Right lung (tissue), 10 donors: Measurements from ENCODE around the gene RFTN2. TPM values are rescaled to one million over a fixed set of nuclear protein-coding genes. Genes with fewer than 3 reads are reported as not detected.
"Not testable (repeated sequence)": the region's sequence is repeated elsewhere in the genome, so short reads cannot be mapped to it uniquely, and the experiment has no call there.

Experiments used
- DNase-seq, 2 donors: peaks; one replicate each; pipeline ENCODE4 v3.0.0-alpha.2; 2013
- long read RNA-seq, 8 donors: transcript quantifications; one replicate each; lab custom pipeline, GENCODE V29; 2026
- polyA plus RNA-seq, 5 donors: library from polyadenylated mRNA; unstranded; fragments of 120-200 nt; gene quantifications; one replicate each; pipeline versions ENCODE4 v1.2.1 to v1.2.3, GENCODE V29; 2013; ENCODE audit warnings: inconsistent platforms in 1 of 5, low replicate concordance in 1 of 5; ENCODE audit not compliant: insufficient read length in 5 of 5, insufficient read depth in 1 of 5

Gene RFTN2, protein sequence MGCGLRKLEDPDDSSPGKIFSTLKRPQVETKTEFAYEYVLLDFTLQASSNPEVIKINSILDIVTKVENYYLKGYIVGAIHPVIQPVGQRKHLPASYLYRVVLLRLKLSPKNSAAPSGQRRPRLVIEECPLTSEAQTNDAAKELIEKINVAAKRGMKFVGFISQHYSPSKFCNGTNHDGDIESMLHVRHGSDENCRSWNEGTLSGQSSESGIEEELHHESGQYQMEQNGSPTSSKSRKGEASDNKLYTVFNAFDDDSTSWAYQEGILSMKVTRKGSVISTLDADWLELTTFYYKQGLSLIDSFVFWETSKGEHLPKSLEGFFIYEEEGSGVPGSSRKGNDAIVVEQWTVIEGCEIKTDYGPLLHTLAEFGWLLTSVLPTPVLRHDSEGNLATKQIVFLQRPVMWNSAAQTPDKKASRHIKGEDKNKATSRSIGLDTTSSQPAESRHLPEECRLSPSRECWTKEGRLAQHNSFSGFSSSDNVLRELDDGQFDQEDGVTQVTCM
- 10 to 100 TPM; 17.7 to 35.5 (median 21.3) TPM for polyA plus RNA-seq
- long read RNA-seq, donor 1, full-length matches to known transcripts = 9 of 9 reads
- long read RNA-seq, donor 1, partial matches to known transcripts = 0 of 9 reads
- long read RNA-seq, donor 1, other reads (novel, unspliced or antisense) = 0 of 9 reads
- long read RNA-seq, donor 2, full-length matches to known transcripts = 4 of 10 reads
- long read RNA-seq, donor 2, partial matches to known transcripts = 6 of 10 reads
- long read RNA-seq, donor 2, other reads (novel, unspliced or antisense) = 0 of 10 reads
- long read RNA-seq, donor 3, full-length matches to known transcripts = 6 of 6 reads
- long read RNA-seq, donor 3, partial matches to known transcripts = 0 of 6 reads
- long read RNA-seq, donor 3, other reads (novel, unspliced or antisense) = 0 of 6 reads
- long read RNA-seq, donor 4, full-length matches to known transcripts = 6 of 12 reads
- long read RNA-seq, donor 4, partial matches to known transcripts = 6 of 12 reads
- long read RNA-seq, donor 4, other reads (novel, unspliced or antisense) = 0 of 12 reads
- long read RNA-seq, donor 5, full-length matches to known transcripts = 4 of 23 reads
- long read RNA-seq, donor 5, partial matches to known transcripts = 19 of 23 reads
- long read RNA-seq, donor 5, other reads (novel, unspliced or antisense) = 0 of 23 reads
- long read RNA-seq, donor 6, full-length matches to known transcripts = 3 of 10 reads
- long read RNA-seq, donor 6, partial matches to known transcripts = 7 of 10 reads
- long read RNA-seq, donor 6, other reads (novel, unspliced or antisense) = 0 of 10 reads
- long read RNA-seq, donor 7, full-length matches to known transcripts = 6 of 20 reads
- long read RNA-seq, donor 7, partial matches to known transcripts = 14 of 20 reads
- long read RNA-seq, donor 7, other reads (novel, unspliced or antisense) = 0 of 20 reads
- long read RNA-seq, donor 8, full-length matches to known transcripts = 5 of 5 reads
- long read RNA-seq, donor 8, partial matches to known transcripts = 0 of 5 reads
- long read RNA-seq, donor 8, other reads (novel, unspliced or antisense) = 0 of 5 reads

- peak in 1 of 2 donors; percentile 55 for DNase-seq
Measured at GRCh38 chr2:197675246-197675645, at the start of gene RFTN2. RFTN2 (minus strand) TSS chr2:197675587; CDS start chr2:197675458, 129 bp downstream.

DNA sequence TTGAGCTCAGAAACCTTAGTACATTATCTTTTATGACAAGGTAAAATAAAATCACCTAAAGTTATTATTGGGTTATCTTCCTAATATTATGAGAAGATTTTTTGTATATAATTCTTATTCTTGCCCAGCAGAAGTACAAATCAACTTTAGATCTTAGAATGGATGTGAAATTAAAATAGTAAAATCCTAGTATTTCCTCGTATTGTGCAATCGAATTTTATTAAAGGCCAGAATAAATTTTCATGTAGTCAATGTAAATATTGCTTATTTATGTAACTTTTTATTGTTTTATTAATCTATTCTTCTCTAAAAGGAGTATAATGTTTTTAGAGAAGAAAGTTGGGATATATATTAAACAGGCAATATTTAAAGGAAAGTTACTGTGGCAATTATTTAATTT is 42.5 kb upstream of the RFTN2 start:
- no peak for DNase-seq

- DNase-seq = no peak
Measured at GRCh38 chr2:197713271-197713670, 37.9 kb upstream of the RFTN2 start.

DNA sequence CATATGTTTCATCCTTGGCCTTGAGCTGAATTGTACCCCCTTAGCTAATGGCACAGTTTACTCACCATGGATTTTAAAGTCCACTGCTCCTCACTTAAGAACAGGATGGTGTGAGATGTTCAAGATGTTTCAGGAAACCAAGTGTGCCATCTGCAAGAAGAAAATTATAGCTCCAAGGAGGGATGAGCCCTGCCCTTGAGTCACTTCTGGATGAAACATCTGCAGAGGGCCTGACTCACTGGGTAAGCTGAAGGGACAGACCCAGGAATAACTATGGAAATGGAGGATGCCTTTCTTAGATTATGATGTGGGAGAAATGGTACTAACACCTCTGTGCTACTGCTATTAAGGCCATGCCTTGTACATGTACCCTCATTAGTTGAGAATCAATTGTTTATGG is 36.2 kb upstream of the RFTN2 start:
- DNase-seq = no peak

- DNase-seq = no peak
Measured at GRCh38 chr2:197710424-197711042, 35.1 kb upstream of the RFTN2 start.

DNA sequence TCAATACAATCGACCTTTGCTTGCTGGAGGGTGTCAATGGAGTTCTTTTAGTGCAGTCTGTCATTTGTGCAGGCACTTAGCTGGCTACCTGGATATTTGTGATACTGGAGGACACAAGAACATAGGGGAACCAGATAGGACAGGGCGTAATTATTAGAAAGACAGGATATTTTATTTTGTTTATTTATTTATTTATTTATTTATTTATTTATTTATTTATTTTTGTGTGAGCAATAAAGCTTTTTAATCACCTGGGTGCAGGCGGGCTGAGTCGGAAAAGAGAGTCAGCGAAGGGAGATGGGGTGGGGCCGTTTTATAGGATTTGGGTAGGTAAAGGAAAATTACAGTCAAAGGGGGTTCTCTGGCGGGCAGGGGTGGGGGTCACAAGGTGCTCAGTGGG is 33.8 kb upstream of the RFTN2 start:
- not testable (repeated sequence) for DNase-seq

- no peak for DNase-seq
Measured at GRCh38 chr2:197708331-197708730, 32.9 kb upstream of the RFTN2 start.

- DNase-seq = peak in 1 of 2 donors; percentile 24
Measured at GRCh38 chr2:197707316-197708213, 32.2 kb upstream of the RFTN2 start.

GRCh38 chr2:197706839-197707207 is 31.4 kb upstream of the RFTN2 start:
- DNase-seq = no peak

DNA sequence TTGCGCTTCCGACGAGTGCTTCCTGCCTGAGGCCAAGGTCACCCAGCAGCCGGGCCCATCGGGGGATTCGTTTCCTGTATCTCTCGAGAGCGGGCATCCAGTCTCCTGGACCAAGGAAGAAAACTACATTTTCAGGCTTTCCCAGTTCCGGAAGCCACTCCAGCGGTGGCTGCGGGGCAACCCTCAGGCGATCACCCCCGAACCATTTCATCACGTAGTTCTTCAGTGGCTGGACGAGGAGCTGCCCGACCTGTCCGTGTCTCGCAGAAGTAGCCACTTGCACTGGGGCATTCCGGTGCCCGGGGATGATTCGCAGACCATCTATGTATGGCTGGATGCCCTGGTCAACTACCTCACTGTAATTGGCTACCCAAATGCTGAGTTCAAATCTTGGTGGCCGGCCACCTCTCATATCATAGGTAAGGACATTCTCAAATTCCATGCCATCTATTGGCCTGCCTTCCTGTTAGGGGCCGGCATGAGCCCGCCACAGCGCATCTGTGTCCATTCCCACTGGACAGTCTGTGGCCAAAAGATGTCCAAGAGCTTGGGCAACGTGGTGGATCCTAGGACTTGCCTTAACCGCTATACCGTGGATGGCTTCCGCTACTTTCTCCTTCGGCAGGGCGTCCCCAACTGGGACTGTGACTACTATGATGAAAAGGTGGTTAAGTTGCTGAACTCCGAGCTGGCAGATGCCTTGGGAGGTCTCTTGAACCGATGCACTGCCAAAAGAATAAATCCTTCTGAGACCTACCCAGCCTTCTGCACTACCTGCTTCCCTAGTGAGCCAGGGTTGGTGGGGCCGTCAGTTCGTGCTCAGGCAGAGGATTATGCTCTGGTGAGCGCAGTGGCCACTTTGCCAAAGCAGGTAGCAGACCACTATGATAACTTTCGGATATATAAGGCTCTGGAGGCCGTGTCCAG is 30.8 kb upstream of the RFTN2 start:
- no peak for DNase-seq

DNA sequence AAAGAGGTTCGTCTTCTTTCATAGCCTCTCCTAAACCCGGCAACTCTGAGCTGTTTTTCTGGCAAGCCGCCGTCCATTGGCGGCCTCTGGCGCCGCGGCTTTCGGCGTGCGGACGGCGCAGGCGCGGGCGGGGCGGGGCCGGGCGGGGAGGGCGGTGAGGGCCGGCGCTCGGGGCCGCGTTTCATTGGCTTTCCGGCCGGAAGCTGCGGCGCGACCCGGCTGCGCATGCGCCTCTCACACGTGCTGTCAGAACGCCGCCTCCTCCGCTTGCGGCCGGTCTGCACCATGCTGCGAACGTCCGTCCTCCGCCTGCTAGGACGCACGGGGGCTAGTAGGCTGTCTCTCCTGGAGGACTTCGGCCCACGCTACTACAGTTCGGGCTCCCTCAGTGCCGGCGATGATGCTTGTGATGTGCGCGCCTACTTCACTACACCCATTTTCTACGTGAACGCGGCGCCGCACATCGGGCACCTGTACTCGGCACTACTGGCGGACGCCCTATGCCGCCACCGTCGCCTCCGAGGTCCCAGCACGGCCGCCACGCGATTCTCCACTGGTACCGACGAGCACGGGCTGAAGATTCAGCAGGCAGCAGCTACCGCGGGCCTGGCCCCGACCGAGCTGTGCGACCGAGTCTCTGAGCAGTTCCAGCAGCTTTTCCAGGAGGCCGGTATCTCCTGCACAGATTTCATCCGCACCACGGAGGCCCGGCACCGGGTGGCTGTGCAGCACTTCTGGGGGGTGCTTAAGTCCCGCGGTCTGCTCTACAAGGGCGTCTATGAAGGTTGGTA is 29.9 kb upstream of the RFTN2 start, which contains the start of gene MARS2:
Gene MARS2, plus strand, starts transcription at position 249 of the 791 bp plus-strand sequence. Its CDS starts 37 bp downstream, at position 286.
- DNase-seq = peak; percentile 93 to 94

DNA sequence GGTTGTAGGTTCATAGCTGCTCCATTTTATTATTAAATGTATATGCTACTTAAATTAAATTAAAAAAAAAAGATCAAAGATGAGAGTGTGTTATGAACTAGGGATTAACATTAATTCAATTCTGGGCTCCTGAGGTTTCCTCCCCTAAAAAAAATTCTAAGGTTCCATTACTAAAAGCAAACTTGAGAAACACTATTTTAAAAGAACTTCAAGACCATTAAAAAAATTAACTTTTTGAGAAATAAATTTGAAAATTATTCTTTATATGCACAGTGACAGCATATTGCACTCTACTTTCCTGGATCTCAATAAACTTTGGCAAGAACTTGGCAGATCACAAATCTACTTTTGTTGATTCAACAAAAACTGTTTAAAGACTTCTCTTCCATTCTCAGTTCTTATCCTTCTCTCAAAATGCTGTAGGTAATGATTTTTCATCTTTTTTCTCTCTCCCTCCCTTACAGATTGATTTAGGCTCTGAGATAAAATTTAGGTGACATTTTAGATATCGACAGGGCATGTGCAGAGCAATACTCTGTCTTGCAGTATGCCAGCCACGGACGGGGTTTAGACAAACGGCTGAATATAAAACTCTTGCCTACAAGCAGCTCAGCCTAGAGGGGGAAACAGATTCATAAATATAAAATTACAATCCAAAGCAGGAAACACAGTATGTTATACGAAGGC is 29.2 kb upstream of the RFTN2 start:
- DNase-seq = no peak

GRCh38 chr2:197700960-197701359 is 25.6 kb upstream of the RFTN2 start:
- DNase-seq = no peak

GRCh38 chr2:197699724-197700123 is 24.3 kb upstream of the RFTN2 start:
- not testable (repeated sequence) for DNase-seq

DNA sequence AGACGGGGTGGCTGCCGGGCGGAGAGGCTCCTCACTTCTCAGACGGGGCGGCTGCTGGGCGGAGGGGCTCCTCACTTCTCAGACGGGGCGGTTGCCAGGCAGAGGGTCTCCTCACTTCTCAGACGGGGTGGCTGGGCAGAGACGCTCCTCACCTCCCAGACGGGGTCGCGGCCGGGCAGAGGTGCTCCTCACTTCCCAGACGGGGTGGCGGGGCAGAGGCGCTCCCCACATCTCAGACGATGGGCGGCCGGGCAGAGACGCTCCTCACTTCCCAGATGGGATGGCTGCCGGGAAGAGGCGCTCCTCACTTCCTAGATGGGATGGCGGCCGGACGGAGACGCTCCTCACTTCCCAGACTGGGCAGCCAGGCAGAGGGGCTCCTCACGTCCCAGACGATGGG is 21.2 kb upstream of the RFTN2 start:
- DNase-seq = not testable (repeated sequence)

DNA sequence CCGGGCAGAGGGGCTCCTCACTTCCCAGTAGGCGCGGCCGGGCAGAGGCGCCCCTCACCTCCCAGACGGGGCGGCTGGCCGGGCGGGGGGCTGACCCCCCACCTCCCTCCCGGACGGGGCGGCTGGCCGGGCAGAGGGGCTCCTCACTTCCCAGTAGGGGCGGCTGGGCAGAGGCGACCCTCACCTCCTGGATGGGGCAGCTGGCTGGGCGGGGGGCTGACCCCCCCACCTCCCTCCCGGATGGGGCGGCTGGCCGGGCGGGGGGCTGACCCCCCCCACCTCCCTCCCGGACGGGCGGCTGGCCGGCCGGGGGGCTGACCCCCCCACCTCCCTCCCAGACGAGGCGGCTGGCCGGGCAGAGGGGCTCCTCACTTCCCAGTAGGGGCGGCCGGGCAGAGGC is 20.6 kb upstream of the RFTN2 start:
- not testable (repeated sequence) for DNase-seq

DNA sequence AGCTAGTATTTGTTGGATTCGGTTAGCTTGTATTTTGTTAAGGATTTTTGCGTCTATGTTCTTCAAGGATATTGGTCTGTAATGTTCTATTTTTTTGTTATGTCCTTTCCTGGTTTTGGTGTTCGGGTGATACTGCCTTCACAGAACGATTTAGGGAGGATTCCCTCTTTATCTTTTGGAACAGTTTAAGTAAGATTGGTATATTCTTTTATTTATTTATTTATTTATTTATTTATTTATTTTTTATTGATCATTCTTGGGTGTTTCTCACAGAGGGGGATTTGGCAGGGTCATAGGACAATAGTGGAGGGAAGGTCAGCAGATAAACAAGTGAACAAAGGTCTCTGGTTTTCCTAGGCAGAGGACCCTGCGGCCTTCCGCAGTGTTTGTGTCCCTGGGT is 19.8 kb upstream of the RFTN2 start:
- DNase-seq = not testable (repeated sequence)
